Testis (tissue), 3 donors: ENCODE results near the gene SLC9A9. TPM values are rescaled to one million over a fixed set of nuclear protein-coding genes. Genes with fewer than 3 reads are reported as not detected.

Experiments used
- DNase-seq: peaks from one replicate; pipeline ENCODE4 v3.0.0-alpha.2; 2019
- H3K27ac ChIP-seq, 2 donors: fragments of 200-600 bp; sonication (generic); one replicate each; pipeline ENCODE4 v1.5.1; 2019
- H3K27me3 ChIP-seq: fragments of 200-600 bp; sonication (generic); one replicate; pipeline ENCODE4 v1.5.1; 2019
- H3K36me3 ChIP-seq: fragments of 200-600 bp; sonication (generic); one replicate; pipeline ENCODE4 v1.5.1; 2017; ENCODE audit warnings: low read depth; ENCODE audit errors: missing control alignments
- H3K4me1 ChIP-seq: fragments of 200-600 bp; sonication (generic); one replicate; pipeline ENCODE4 v1.5.1; 2019
- H3K4me3 ChIP-seq, 2 donors: fragments of 200-600 bp; sonication (generic); one replicate each; pipeline ENCODE4 v1.5.1; 2017 to 2019
- H3K9me3 ChIP-seq: fragments of 200-600 bp; sonication (generic); one replicate; pipeline ENCODE4 v1.5.1; 2017
- CTCF ChIP-seq, 3 experiments: fragments of 450-650 bp in 2 of 3; fragments of 200-600 bp in 1 of 3; sonication (generic) in 1 of 3; IDR thresholded peaks; one replicate each; pipeline ENCODE4 v1.5.1; 2016 to 2019; ENCODE audit warnings: antibody characterized with exemption in 3 of 3, mild to moderate bottlenecking in 2 of 3, moderate library complexity in 1 of 3
- POLR2A ChIP-seq: fragments of 450-650 bp; IDR thresholded peaks from one replicate; pipeline ENCODE4 v1.6.1; 2017; ENCODE audit warnings: antibody characterized with exemption, mild to moderate bottlenecking, moderate library complexity
- WGBS, 2 donors: methylation state at CpG; one replicate each; pipeline ENCODE4 v1.1.5; 2018; 5-methylcytosine and 5-hydroxymethylcytosine counted together
- intact Hi-C: fragments of 100-400 bp; cut with DNase I; formaldehyde crosslinking; loops from one replicate; pipeline ENCODE4 v1.15.1; 2023; ENCODE audit warnings: low total_unique reads
- polyA plus RNA-seq: library from polyadenylated mRNA; stranded (reverse); fragments of 350-450 nt; fragmentation: Illumina TruSeq; extraction: RNeasy Lipid Tissue Mini Kit (QIAGEN cat#74804); gene quantifications from one replicate; pipeline ENCODE4 v1.2.3, GENCODE V29; 2014; ENCODE audit warnings: low read depth, low replicate concordance; ENCODE audit not compliant: insufficient read depth
- total RNA-seq, 2 donors: library from RNA; depleted of rRNA; stranded (reverse); fragments of >200 nt; gene quantifications; one replicate each; pipeline ENCODE4 v1.2.3, GENCODE V29; 2016

The SLC9A9 gene
- total and polyA plus RNA-seq, 3 donors from 2014 or later: 2.7 to 6.6 (median 4.3) TPM

DNA sequence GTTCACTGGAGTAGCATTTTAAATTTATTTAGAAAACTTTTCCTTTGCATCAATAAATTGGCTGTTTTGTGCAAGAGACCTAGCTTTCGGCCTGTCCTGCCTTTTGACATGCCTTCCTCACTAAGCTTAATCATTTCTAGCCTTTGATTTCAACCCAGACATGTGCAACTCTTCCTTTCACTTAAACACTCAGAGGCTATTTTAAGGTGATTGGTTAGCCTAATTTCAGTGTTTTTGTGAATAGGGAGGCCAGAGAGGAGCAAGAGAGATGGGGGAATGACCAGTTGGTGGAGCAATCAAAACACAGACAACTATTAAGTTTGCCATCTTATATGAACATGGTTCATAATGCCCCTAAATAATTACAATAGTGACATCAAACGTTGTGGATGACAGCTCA, 333.4 kb downstream of the SLC9A9 start:
- Histone ChIP-seq H3K27me3 (no peaks in the 10 kb centered on the region), H3K36me3 (no peaks in the 10 kb centered on the region), H3K4me1 (no peaks in the 10 kb centered on the region), H3K4me3 (no peak overlapping the region), H3K27ac (no peak overlapping the region), H3K9me3 (no peaks in the 10 kb centered on the region)
- TF ChIP-seq POLR2A: no peak
- no peak for TF ChIP-seq CTCF (IDR thresholded peaks at IDR 0.05)
- DNase-seq: no peak
- intact Hi-C loops: no loop called here
- 71 to 83% methylated on average over 2 of the region's 2 CpGs for WGBS, 2 donors

GRCh38 chr3:143514109-143514508, 334.2 kb downstream of the SLC9A9 start:
- Histone ChIP-seq H3K27me3 (no peaks in the 10 kb centered on the region), H3K27ac (no peak overlapping the region), H3K4me3 (no peak overlapping the region), H3K9me3 (no peaks in the 10 kb centered on the region), H3K36me3 (no peaks in the 10 kb centered on the region), H3K4me1 (no peaks in the 10 kb centered on the region)
- intact Hi-C loops: no loop called here
- WGBS, 2 donors: 82 to 90% methylated on average over 1 of the region's 1 CpG
- DNase-seq: no peak
- TF ChIP-seq CTCF (IDR thresholded peaks at IDR 0.05) (no peak), POLR2A (no peak)

DNA sequence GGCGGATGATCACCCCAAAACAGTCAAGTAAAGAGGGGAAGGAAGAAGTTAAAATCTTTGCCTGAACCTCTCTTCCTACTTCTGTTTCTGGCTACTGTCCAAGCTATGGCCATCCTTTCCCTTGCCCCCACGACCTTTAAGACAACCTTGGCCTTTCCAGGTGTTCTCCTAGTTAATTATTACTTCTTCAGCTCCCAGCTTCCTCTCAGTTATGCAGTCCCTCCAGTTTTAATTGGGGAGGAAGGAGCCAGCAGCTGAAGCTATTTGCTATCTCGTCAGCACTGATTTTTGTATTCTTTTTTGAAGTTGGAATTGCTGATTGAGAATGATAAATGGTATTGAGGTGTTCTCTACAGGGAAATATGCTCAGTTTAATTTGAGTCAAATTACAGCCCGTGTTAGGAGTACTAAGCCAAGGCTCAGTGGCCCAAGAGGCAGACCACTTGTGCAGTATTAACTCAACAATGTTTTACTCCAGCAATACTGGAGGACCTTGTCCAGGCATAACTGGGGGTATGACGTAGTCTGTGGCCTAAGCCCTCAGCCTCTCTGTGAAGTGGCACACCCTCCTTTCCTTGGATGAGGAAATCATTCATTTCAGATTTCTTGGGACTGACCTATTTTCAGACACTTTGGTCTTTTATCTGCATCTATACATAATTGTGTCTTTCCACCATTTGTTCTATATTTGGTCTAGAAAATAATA, 336.9 kb downstream of the SLC9A9 start:
- no peaks in the 10 kb centered on the region for H3K27me3 ChIP-seq
- WGBS, 2 donors: 69 to 80% methylated on average over 5 of the region's 5 CpGs
- H3K4me3 ChIP-seq: no peak overlapping the region
- intact Hi-C loops: no loop called here
- H3K36me3 ChIP-seq: no peaks in the 10 kb centered on the region
- no peak for DNase-seq
- no peaks in the 10 kb centered on the region for H3K9me3 ChIP-seq
- no peak overlapping the region for H3K27ac ChIP-seq
- TF ChIP-seq POLR2A (no peak), CTCF (IDR thresholded peaks at IDR 0.05) (no peak)
- no peaks in the 10 kb centered on the region for H3K4me1 ChIP-seq

DNA sequence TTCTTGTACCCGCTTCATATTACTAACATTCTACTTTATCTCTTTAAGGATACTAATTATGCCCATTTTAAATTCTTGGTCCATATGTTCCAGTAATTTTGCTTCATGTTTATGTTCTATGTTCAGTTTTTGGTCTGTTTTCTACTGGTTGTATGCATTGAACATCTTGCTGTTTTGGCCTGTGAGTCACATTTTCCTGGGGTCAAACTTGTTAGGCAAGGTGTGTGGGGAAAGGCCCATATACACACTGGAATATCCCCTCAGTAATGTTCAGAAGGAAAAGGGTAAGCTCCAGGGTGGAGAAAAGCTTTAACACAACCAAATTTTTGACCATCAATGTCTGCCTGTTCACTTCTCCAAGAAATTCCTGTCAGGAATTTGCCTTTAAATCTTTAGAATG, 337.7 kb downstream of the SLC9A9 start:
- H3K36me3 ChIP-seq: no peaks in the 10 kb centered on the region
- no peaks in the 10 kb centered on the region for H3K4me1 ChIP-seq
- no peaks in the 10 kb centered on the region for H3K27me3 ChIP-seq
- TF ChIP-seq CTCF (IDR thresholded peaks at IDR 0.05) (no peak), POLR2A (no peak)
- no peak overlapping the region for H3K27ac ChIP-seq
- no peak overlapping the region for H3K4me3 ChIP-seq
- no peaks in the 10 kb centered on the region for H3K9me3 ChIP-seq
- intact Hi-C loops: no loop called here
- WGBS, 2 donors: 97 to 100% methylated on average over 1 of the region's 1 CpG
- no peak for DNase-seq
